ENCODE results near the gene PLSCR2.
"Not testable (repeated sequence)": the region's sequence is repeated elsewhere in the genome, so short reads cannot be mapped to it uniquely, and the experiment has no call there.

PLSCR2 gene

DNA sequence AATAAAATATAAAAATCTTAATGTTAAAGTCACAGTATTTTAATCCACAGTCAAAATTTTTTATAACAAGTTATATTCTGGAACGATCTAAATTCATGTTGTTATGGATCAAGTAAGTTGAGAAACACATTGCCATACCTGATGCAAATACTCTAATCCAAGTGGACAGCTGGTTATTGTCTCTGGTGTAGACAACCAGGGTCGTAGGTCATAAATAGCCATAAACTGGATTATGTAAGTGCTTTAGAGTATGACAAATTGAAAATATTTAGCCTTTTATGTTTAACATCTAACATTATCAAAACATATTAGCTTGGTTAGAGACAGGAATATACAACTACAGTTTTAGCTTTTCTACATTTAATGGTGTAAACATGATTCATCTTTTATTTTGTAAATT, 53.0 kb downstream of the PLSCR2 start:
- DNase-seq (ENCODE audit: low read depth, low spot score), result no peak
- Histone ChIP-seq H3K9ac (ENCODE audit: insufficient read length) (no peak overlapping the region), H3K4me3 (no peak overlapping the region), H3K9me3 (ENCODE audit: low read depth, low read length) (no peaks in the 10 kb centered on the region), H3K36me3 (ENCODE audit: insufficient read depth, low read length) (no peaks in the 10 kb centered on the region), H3K27ac (no peak overlapping the region)
- TF ChIP-seq FOXP2 (optimal IDR thresholded peaks at IDR 0.05; ENCODE audit: control extremely low read depth, extremely low read length, insufficient read depth) (no peak), EZH2 (IDR thresholded peaks at IDR 0.05) (no peak), POLR2AphosphoS5 (IDR thresholded peaks at IDR 0.05; ENCODE audit: borderline replicate concordance, low read depth, low read length) (no peak)

GRCh38 chr3:146414010-146414409, 55.4 kb downstream of the PLSCR2 start:
- Histone ChIP-seq H3K9ac (ENCODE audit: insufficient read length) (no peak overlapping the region), H3K4me3 (no peak overlapping the region), H3K36me3 (ENCODE audit: insufficient read depth, low read length) (no peaks in the 10 kb centered on the region), H3K9me3 (ENCODE audit: low read depth, low read length) (no peaks in the 10 kb centered on the region), H3K27ac (no peak overlapping the region)
- DNase-seq (ENCODE audit: low read depth, low spot score), result no peak
- TF ChIP-seq EZH2 (IDR thresholded peaks at IDR 0.05) (no peak), POLR2AphosphoS5 (IDR thresholded peaks at IDR 0.05; ENCODE audit: borderline replicate concordance, low read depth, low read length) (no peak), FOXP2 (optimal IDR thresholded peaks at IDR 0.05; ENCODE audit: control extremely low read depth, extremely low read length, insufficient read depth) (no peak)

GRCh38 chr3:146412711-146413110, 56.6 kb downstream of the PLSCR2 start:
- H3K36me3 ChIP-seq (ENCODE audit: insufficient read depth, low read length); DNase-seq (ENCODE audit: low read depth, low spot score); H3K9ac ChIP-seq (ENCODE audit: insufficient read length); H3K9me3 ChIP-seq (ENCODE audit: low read depth, low read length); H3K27ac ChIP-seq; H3K4me3 ChIP-seq: not testable (repeated sequence)

GRCh38 chr3:146407956-146408355, 61.4 kb downstream of the PLSCR2 start:
- DNase-seq (ENCODE audit: low read depth, low spot score), result no peak
- Histone ChIP-seq H3K36me3 (ENCODE audit: insufficient read depth, low read length) (no peaks in the 10 kb centered on the region), H3K4me3 (no peak overlapping the region), H3K27ac (no peak overlapping the region), H3K9me3 (ENCODE audit: low read depth, low read length) (no peaks in the 10 kb centered on the region), H3K9ac (ENCODE audit: insufficient read length) (no peak overlapping the region)
- TF ChIP-seq POLR2AphosphoS5 (IDR thresholded peaks at IDR 0.05; ENCODE audit: borderline replicate concordance, low read depth, low read length) (no peak), EZH2 (IDR thresholded peaks at IDR 0.05) (no peak), FOXP2 (optimal IDR thresholded peaks at IDR 0.05; ENCODE audit: control extremely low read depth, extremely low read length, insufficient read depth) (no peak)

- H3K4me3 ChIP-seq, result no peak overlapping the region
- DNase-seq (ENCODE audit: low read depth, low spot score), result no peak
- H3K27ac ChIP-seq, result no peak overlapping the region
- H3K36me3 ChIP-seq (ENCODE audit: insufficient read depth, low read length), result no peaks in the 10 kb centered on the region
- no peaks in the 10 kb centered on the region for H3K9me3 ChIP-seq (ENCODE audit: low read depth, low read length)
- H3K9ac ChIP-seq (ENCODE audit: insufficient read length), result no peak overlapping the region
- no peak for TF ChIP-seq POLR2AphosphoS5 (IDR thresholded peaks at IDR 0.05; ENCODE audit: borderline replicate concordance, low read depth, low read length)
- TF ChIP-seq FOXP2 (optimal IDR thresholded peaks at IDR 0.05; ENCODE audit: control extremely low read depth, extremely low read length, insufficient read depth), result no peak
- TF ChIP-seq EZH2 (IDR thresholded peaks at IDR 0.05), result no peak
Measured at GRCh38 chr3:146404436-146404835, 64.9 kb downstream of the PLSCR2 start.

DNA sequence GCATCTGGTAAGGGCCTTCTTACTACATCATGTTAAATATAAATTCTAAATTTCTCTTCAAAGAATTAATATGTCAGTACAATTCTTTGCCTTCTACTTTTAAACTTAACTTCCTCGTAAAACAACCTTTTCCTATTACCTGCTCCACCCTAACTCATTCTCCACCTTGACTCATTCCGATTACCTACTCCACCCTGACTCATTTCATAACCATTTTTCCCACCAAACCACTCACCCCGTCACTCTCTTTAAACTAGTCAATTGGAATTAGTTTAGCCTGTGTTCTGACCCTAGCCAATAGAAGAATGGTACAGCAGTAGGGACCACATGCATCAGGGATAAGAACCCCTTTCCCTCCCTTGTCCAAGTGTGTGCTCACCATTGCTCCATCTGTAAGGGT, 65.6 kb downstream of the PLSCR2 start:
- DNase-seq (ENCODE audit: low read depth, low spot score), result no peak
- TF ChIP-seq EZH2 (IDR thresholded peaks at IDR 0.05) (no peak), POLR2AphosphoS5 (IDR thresholded peaks at IDR 0.05; ENCODE audit: borderline replicate concordance, low read depth, low read length) (no peak), FOXP2 (optimal IDR thresholded peaks at IDR 0.05; ENCODE audit: control extremely low read depth, extremely low read length, insufficient read depth) (no peak)
- Histone ChIP-seq H3K27ac (no peak overlapping the region), H3K4me3 (no peak overlapping the region), H3K36me3 (ENCODE audit: insufficient read depth, low read length) (no peaks in the 10 kb centered on the region), H3K9ac (ENCODE audit: insufficient read length) (no peak overlapping the region), H3K9me3 (ENCODE audit: low read depth, low read length) (no peaks in the 10 kb centered on the region)

GRCh38 chr3:146396792-146397191, 72.6 kb downstream of the PLSCR2 start:
- H3K27ac ChIP-seq, result no peak overlapping the region
- no peaks in the 10 kb centered on the region for H3K36me3 ChIP-seq (ENCODE audit: insufficient read depth, low read length)
- H3K9me3 ChIP-seq (ENCODE audit: low read depth, low read length), result no peaks in the 10 kb centered on the region
- H3K9ac ChIP-seq (ENCODE audit: insufficient read length), result no peak overlapping the region
- TF ChIP-seq EZH2 (IDR thresholded peaks at IDR 0.05) (no peak), FOXP2 (optimal IDR thresholded peaks at IDR 0.05; ENCODE audit: control extremely low read depth, extremely low read length, insufficient read depth) (no peak), POLR2AphosphoS5 (IDR thresholded peaks at IDR 0.05; ENCODE audit: borderline replicate concordance, low read depth, low read length) (no peak)
- no peak for DNase-seq (ENCODE audit: low read depth, low spot score)
- H3K4me3 ChIP-seq, result no peak overlapping the region

DNA sequence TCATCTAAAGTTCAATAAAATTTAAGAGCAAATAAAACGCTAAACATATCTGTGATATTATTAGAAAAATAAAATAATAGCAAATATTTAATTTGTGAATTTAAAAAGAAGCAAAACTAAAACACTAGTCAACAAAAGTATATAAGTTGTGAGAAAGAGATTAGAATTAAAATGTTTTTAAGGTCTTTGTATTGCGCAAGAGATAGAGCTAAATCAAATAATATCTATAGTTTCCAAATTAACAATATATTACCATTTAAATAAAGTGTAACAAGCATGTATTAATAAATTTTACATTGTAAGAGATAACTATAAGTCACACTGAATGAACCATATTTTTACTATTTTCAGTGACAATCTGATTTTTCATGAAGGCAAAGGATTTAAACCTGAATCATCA, 74.2 kb downstream of the PLSCR2 start:
- Histone ChIP-seq H3K4me3 (no peak overlapping the region), H3K27ac (no peak overlapping the region), H3K9ac (ENCODE audit: insufficient read length) (no peak overlapping the region), H3K36me3 (ENCODE audit: insufficient read depth, low read length) (no peaks in the 10 kb centered on the region), H3K9me3 (ENCODE audit: low read depth, low read length) (no peaks in the 10 kb centered on the region)
- no peak for DNase-seq (ENCODE audit: low read depth, low spot score)
- no peak for TF ChIP-seq EZH2 (IDR thresholded peaks at IDR 0.05)
- no peak for TF ChIP-seq FOXP2 (optimal IDR thresholded peaks at IDR 0.05; ENCODE audit: control extremely low read depth, extremely low read length, insufficient read depth)
- TF ChIP-seq POLR2AphosphoS5 (IDR thresholded peaks at IDR 0.05; ENCODE audit: borderline replicate concordance, low read depth, low read length), result no peak

GRCh38 chr3:146390957-146391356, 78.4 kb downstream of the PLSCR2 start:
- Histone ChIP-seq H3K9ac (ENCODE audit: insufficient read length) (no peak overlapping the region), H3K4me3 (no peak overlapping the region), H3K9me3 (ENCODE audit: low read depth, low read length) (no peaks in the 10 kb centered on the region), H3K27ac (no peak overlapping the region), H3K36me3 (ENCODE audit: insufficient read depth, low read length) (no peaks in the 10 kb centered on the region)
- no peak for DNase-seq (ENCODE audit: low read depth, low spot score)
- no peak for TF ChIP-seq EZH2 (IDR thresholded peaks at IDR 0.05)
- TF ChIP-seq POLR2AphosphoS5 (IDR thresholded peaks at IDR 0.05; ENCODE audit: borderline replicate concordance, low read depth, low read length), result no peak
- TF ChIP-seq FOXP2 (optimal IDR thresholded peaks at IDR 0.05; ENCODE audit: control extremely low read depth, extremely low read length, insufficient read depth), result no peak
